Coronary artery (tissue), 2 donors: ENCODE results near the gene KIRREL3.

Source experiments
- DNase-seq: peaks from one replicate; pipeline ENCODE4 v3.0.0-alpha.2; 2017; ENCODE audit warnings: low spot score
- H3K27ac ChIP-seq, 2 donors: fragments of 200-600 bp; sonication (generic); one replicate each; pipeline ENCODE4 v1.5.1; 2016 to 2019
- H3K4me3 ChIP-seq: fragments of 200-600 bp; sonication (generic); 2 replicates; pipeline ENCODE4 v1.5.1; 2016; ENCODE audit warnings: mild to moderate bottlenecking, moderate library complexity
- CTCF ChIP-seq: fragments of 200-600 bp; sonication (generic); IDR thresholded peaks from one replicate; pipeline ENCODE4 v1.5.1; 2019; ENCODE audit warnings: antibody characterized with exemption

KIRREL3 gene

GRCh38 chr11:126480410-126481302 is 519.9 kb downstream of the KIRREL3 start:
- Histone ChIP-seq H3K4me3 (peak overlapping the region; percentile 64), H3K27ac (peak overlapping the region; percentile 33 to 85)
- peak; percentile 89 for DNase-seq
- peak; percentile 91 for TF ChIP-seq CTCF

DNA sequence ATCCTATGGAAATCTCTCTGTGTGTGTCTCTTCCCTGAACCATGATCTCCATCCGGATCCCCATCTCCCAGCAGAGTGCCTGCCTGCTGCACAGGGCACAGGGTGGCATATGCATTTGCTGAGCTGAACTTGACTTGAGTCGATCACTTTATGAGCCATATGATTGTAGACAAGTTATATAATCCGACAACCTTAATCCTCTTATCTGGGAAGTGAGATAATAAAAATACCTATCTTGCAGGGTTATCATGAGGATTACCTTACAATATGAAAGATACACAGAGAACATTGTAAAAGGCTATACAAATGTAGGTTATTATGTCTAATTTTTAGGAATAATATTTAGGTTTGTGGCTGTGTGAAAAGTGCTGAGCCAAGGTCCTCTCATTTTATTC is 520.6 kb downstream of the KIRREL3 start:
- H3K4me3 ChIP-seq = no peak overlapping the region
- TF ChIP-seq CTCF = no peak
- H3K27ac ChIP-seq = peak overlapping the region in 1 of 2 donors; percentile 85
- no peak for DNase-seq

GRCh38 chr11:126479178-126479930 is 521.2 kb downstream of the KIRREL3 start:
- Histone ChIP-seq H3K27ac (no peak overlapping the region), H3K4me3 (no peak overlapping the region)
- no peak for DNase-seq
- TF ChIP-seq CTCF = no peak

GRCh38 chr11:126478466-126478865 is 522.1 kb downstream of the KIRREL3 start:
- no peak for TF ChIP-seq CTCF
- H3K27ac ChIP-seq = no peak overlapping the region
- H3K4me3 ChIP-seq = no peak overlapping the region
- no peak for DNase-seq

GRCh38 chr11:126477535-126478305 is 522.9 kb downstream of the KIRREL3 start:
- no peak overlapping the region for H3K27ac ChIP-seq
- DNase-seq = no peak

GRCh38 chr11:126476977-126477376 is 523.6 kb downstream of the KIRREL3 start:
- no peak for TF ChIP-seq CTCF
- H3K27ac ChIP-seq = no peak overlapping the region
- no peak overlapping the region for H3K4me3 ChIP-seq
- DNase-seq = no peak

More at GRCh38 chr11:126477535-126478305, 522.9 kb downstream of the KIRREL3 start:
- no peak for TF ChIP-seq CTCF
- no peak overlapping the region for H3K4me3 ChIP-seq
